ENCODE results near the gene SLC4A5.
"Not testable (repeated sequence)": the region's sequence is repeated elsewhere in the genome, so short reads cannot be mapped to it uniquely, and the experiment has no call there.

SLC4A5 gene

GRCh38 chr2:74221604-74222299 lies 121.5 kb downstream of the SLC4A5 start:
- Histone ChIP-seq H3K4me3 (no peak overlapping the region), H3K4me1 (no peaks in the 10 kb centered on the region), H3K27me3 (ENCODE audit: low read depth) (no peaks in the 10 kb centered on the region), H3K36me3 (replicated peaks) (peaks cover 29% of the 10 kb centered on the region), H3K9me3 (no peaks in the 10 kb centered on the region)
- in situ Hi-C loops (cut with MboI; ENCODE audit: low sequenced_read_pairs): no loop called here
- no peak for DNase-seq (ENCODE audit: low spot score in 2 of 2)

GRCh38 chr2:74221091-74221490 lies 122.1 kb downstream of the SLC4A5 start:
- Histone ChIP-seq H3K36me3 (replicated peaks) (peaks cover 36% of the 10 kb centered on the region), H3K27me3 (ENCODE audit: low read depth) (no peaks in the 10 kb centered on the region), H3K4me3 (no peak overlapping the region), H3K9me3 (no peaks in the 10 kb centered on the region), H3K4me1 (no peaks in the 10 kb centered on the region)
- no peak for DNase-seq (ENCODE audit: low spot score in 2 of 2)
- in situ Hi-C loops (cut with MboI; ENCODE audit: low sequenced_read_pairs): no loop called here

GRCh38 chr2:74219846-74220486 lies 123.2 kb downstream of the SLC4A5 start:
- in situ Hi-C loops (cut with MboI; ENCODE audit: low sequenced_read_pairs): no loop called here
- Histone ChIP-seq H3K36me3 (replicated peaks) (peaks cover 44% of the 10 kb centered on the region), H3K4me1 (no peaks in the 10 kb centered on the region), H3K27me3 (ENCODE audit: low read depth) (no peaks in the 10 kb centered on the region), H3K4me3 (no peak overlapping the region), H3K9me3 (no peaks in the 10 kb centered on the region)
- no peak for DNase-seq (ENCODE audit: low spot score in 2 of 2)

- DNase-seq (ENCODE audit: low spot score in 2 of 2): no peak
- no peaks in the 10 kb centered on the region for H3K9me3 ChIP-seq
- no peaks in the 10 kb centered on the region for H3K27me3 ChIP-seq (ENCODE audit: low read depth)
- in situ Hi-C loops (cut with MboI; ENCODE audit: low sequenced_read_pairs): no loop called here
- no peak overlapping the region for H3K4me3 ChIP-seq
- H3K4me1 ChIP-seq: no peaks in the 10 kb centered on the region
- H3K36me3 ChIP-seq (replicated peaks): peaks cover 71% of the 10 kb centered on the region
Observed at GRCh38 chr2:74216642-74217041, 126.6 kb downstream of the SLC4A5 start.

GRCh38 chr2:74215771-74216170 lies 127.4 kb downstream of the SLC4A5 start:
- H3K4me1 ChIP-seq; H3K4me3 ChIP-seq; H3K9me3 ChIP-seq; H3K27me3 ChIP-seq (ENCODE audit: low read depth); DNase-seq (ENCODE audit: low spot score in 2 of 2); in situ Hi-C loops (cut with MboI; ENCODE audit: low sequenced_read_pairs): not testable (repeated sequence)
- peaks cover 72% of the 10 kb centered on the region for H3K36me3 ChIP-seq (replicated peaks)

- Histone ChIP-seq H3K27me3 (ENCODE audit: low read depth) (no peaks in the 10 kb centered on the region), H3K4me3 (no peak overlapping the region), H3K9me3 (no peaks in the 10 kb centered on the region), H3K36me3 (replicated peaks) (peaks cover 91% of the 10 kb centered on the region), H3K4me1 (no peaks in the 10 kb centered on the region)
- no peak for DNase-seq (ENCODE audit: low spot score in 2 of 2)
- in situ Hi-C loops (cut with MboI; ENCODE audit: low sequenced_read_pairs): no loop called here
Observed at GRCh38 chr2:74212702-74213410, 130.4 kb downstream of the SLC4A5 start.

- in situ Hi-C loops (cut with MboI; ENCODE audit: low sequenced_read_pairs): no loop called here
- no peak for DNase-seq (ENCODE audit: low spot score in 2 of 2)
- Histone ChIP-seq H3K27me3 (ENCODE audit: low read depth) (no peaks in the 10 kb centered on the region), H3K4me1 (peaks cover 19% of the 10 kb centered on the region), H3K4me3 (no peak overlapping the region), H3K9me3 (no peaks in the 10 kb centered on the region), H3K36me3 (replicated peaks) (peaks cover 100% of the 10 kb centered on the region)
Observed at GRCh38 chr2:74206180-74206688, 137.0 kb downstream of the SLC4A5 start.

- no peaks in the 10 kb centered on the region for H3K27me3 ChIP-seq (ENCODE audit: low read depth)
- H3K9me3 ChIP-seq: no peaks in the 10 kb centered on the region
- no peak for DNase-seq (ENCODE audit: low spot score in 2 of 2)
- H3K4me1 ChIP-seq: peaks cover 24% of the 10 kb centered on the region
- in situ Hi-C loops (cut with MboI; ENCODE audit: low sequenced_read_pairs): no loop called here
- peaks cover 94% of the 10 kb centered on the region for H3K36me3 ChIP-seq (replicated peaks)
- no peak overlapping the region for H3K4me3 ChIP-seq
Observed at GRCh38 chr2:74205596-74205995, 137.6 kb downstream of the SLC4A5 start.

- peaks cover 89% of the 10 kb centered on the region for H3K36me3 ChIP-seq (replicated peaks)
- in situ Hi-C loops (cut with MboI; ENCODE audit: low sequenced_read_pairs): no loop called here
- no peak for DNase-seq (ENCODE audit: low spot score in 2 of 2)
- no peak overlapping the region for H3K4me3 ChIP-seq
- no peaks in the 10 kb centered on the region for H3K9me3 ChIP-seq
- peaks cover 25% of the 10 kb centered on the region for H3K4me1 ChIP-seq
- H3K27me3 ChIP-seq (ENCODE audit: low read depth): no peaks in the 10 kb centered on the region
Observed at GRCh38 chr2:74205113-74205512, 138.1 kb downstream of the SLC4A5 start.

GRCh38 chr2:74204436-74204835 lies 138.8 kb downstream of the SLC4A5 start:
- Histone ChIP-seq H3K9me3 (no peaks in the 10 kb centered on the region), H3K27me3 (ENCODE audit: low read depth) (no peaks in the 10 kb centered on the region), H3K4me1 (peaks cover 25% of the 10 kb centered on the region), H3K4me3 (no peak overlapping the region), H3K36me3 (replicated peaks) (peaks cover 85% of the 10 kb centered on the region)
- in situ Hi-C loops (cut with MboI; ENCODE audit: low sequenced_read_pairs): no loop called here
- DNase-seq (ENCODE audit: low spot score in 2 of 2): no peak

GRCh38 chr2:74201596-74201995 lies 141.6 kb downstream of the SLC4A5 start:
- DNase-seq (ENCODE audit: low spot score in 2 of 2): no peak
- in situ Hi-C loops (cut with MboI; ENCODE audit: low sequenced_read_pairs): no loop called here
- H3K4me3 ChIP-seq: no peak overlapping the region
- H3K9me3 ChIP-seq: no peaks in the 10 kb centered on the region
- peaks cover 37% of the 10 kb centered on the region for H3K4me1 ChIP-seq
- H3K36me3 ChIP-seq (replicated peaks): peaks cover 65% of the 10 kb centered on the region
- H3K27me3 ChIP-seq (ENCODE audit: low read depth): no peaks in the 10 kb centered on the region

GRCh38 chr2:74201196-74201595 lies 142.0 kb downstream of the SLC4A5 start:
- DNase-seq (ENCODE audit: low spot score in 2 of 2): no peak
- Histone ChIP-seq H3K4me3 (peak overlapping the region; percentile 99; the same call in 1 of the 2 replicates), H3K4me1 (peaks cover 37% of the 10 kb centered on the region), H3K9me3 (no peaks in the 10 kb centered on the region), H3K36me3 (replicated peaks) (peaks cover 61% of the 10 kb centered on the region), H3K27me3 (ENCODE audit: low read depth) (no peaks in the 10 kb centered on the region)
- in situ Hi-C loops (cut with MboI; ENCODE audit: low sequenced_read_pairs): no loop called here

- Histone ChIP-seq H3K4me1 (peaks cover 28% of the 10 kb centered on the region), H3K27me3 (ENCODE audit: low read depth) (no peaks in the 10 kb centered on the region), H3K9me3 (no peaks in the 10 kb centered on the region), H3K36me3 (replicated peaks) (peaks cover 48% of the 10 kb centered on the region), H3K4me3 (peak overlapping the region; percentile 99)
- no peak for DNase-seq (ENCODE audit: low spot score in 2 of 2)
- in situ Hi-C loops (cut with MboI; ENCODE audit: low sequenced_read_pairs): no loop called here
Observed at GRCh38 chr2:74199871-74200305, 143.3 kb downstream of the SLC4A5 start.

GRCh38 chr2:74199275-74199701 lies 143.9 kb downstream of the SLC4A5 start:
- Histone ChIP-seq H3K9me3 (no peaks in the 10 kb centered on the region), H3K27me3 (ENCODE audit: low read depth) (no peaks in the 10 kb centered on the region), H3K4me3 (peak overlapping the region; percentile 99), H3K36me3 (replicated peaks) (peaks cover 42% of the 10 kb centered on the region), H3K4me1 (peaks cover 28% of the 10 kb centered on the region)
- in situ Hi-C loops (cut with MboI; ENCODE audit: low sequenced_read_pairs): no loop called here
- no peak for DNase-seq (ENCODE audit: low spot score in 2 of 2)

All from HAP-1 (cell line).